Panc1 (cell line): ENCODE results near the gene ADAMTSL2. TPM values are rescaled to one million over a fixed set of nuclear protein-coding genes. Genes with fewer than 3 reads are reported as not detected.

Source experiments
- ATAC-seq: fragments of 200-7000 bp; cut with Tn5 transposase; 2 replicates; pipeline ENCODE4 v1.9.1; 2020; ENCODE audit warnings: mild to moderate bottlenecking, moderate library complexity
- BruUV-seq: library from RNA; stranded (reverse); fragments of 400-500 nt; replicated peaks from 2 replicates; lab custom pipeline; 2021; lab: Mats Ljungman, UMichigan
- CTCF ChIA-PET: fragments of 300-600 bp; sonication (Branson Sonifier 250); formaldehyde crosslinking; loops from one replicate; lab custom pipeline; 2022; ENCODE audit warnings: antibody characterized with exemption; lab: Charles Lee
- POLR2A ChIA-PET: fragments of 300-600 bp; sonication (Branson Sonifier 250); formaldehyde crosslinking; loops from one replicate; lab custom pipeline; 2022; ENCODE audit warnings: antibody characterized with exemption; lab: Charles Lee
- DNase-seq: peaks from one replicate; pipeline ENCODE4 v3.0.0-alpha.2; 2010; ENCODE audit warnings: low read depth, low spot score
- H3K27ac ChIP-seq: 2 replicates; pipeline ENCODE4 v1.5.1; 2011; ENCODE audit warnings: mild to moderate bottlenecking, low read length, inconsistent platforms
- H3K27me3 ChIP-seq: fragments of 200-500 bp; sonication (Bioruptor generic); 2 replicates; pipeline ENCODE4 v1.6.0; 2014; ENCODE audit warnings: low read length, inconsistent platforms; ENCODE audit not compliant: control insufficient read depth, insufficient read depth
- H3K36me3 ChIP-seq: fragments of 200-500 bp; sonication (Bioruptor generic); 2 replicates; pipeline ENCODE4 v1.5.1; 2014; ENCODE audit warnings: inconsistent platforms, mild to moderate bottlenecking, low read length, moderate library complexity; ENCODE audit not compliant: control insufficient read depth, insufficient read depth
- H3K4me1 ChIP-seq: 2 replicates; pipeline ENCODE4 v1.5.1; 2011; ENCODE audit warnings: inconsistent platforms, mild to moderate bottlenecking, low read length, moderate library complexity; ENCODE audit not compliant: control insufficient read depth, insufficient read depth
- H3K4me3 ChIP-seq, 2 experiments: 2 replicates each; pipeline ENCODE4 v1.5.1; 2011 to 2012; ENCODE audit warnings: low read depth in 2 of 2, low read length in 2 of 2, mild to moderate bottlenecking in 2 of 2, inconsistent platforms in 1 of 2, moderate library complexity in 1 of 2
- H3K9me3 ChIP-seq: fragments of 200-500 bp; sonication (Bioruptor generic); 2 replicates; pipeline ENCODE4 v1.5.1; 2014; ENCODE audit warnings: low read depth, mild to moderate bottlenecking, inconsistent platforms, low read length, moderate library complexity; ENCODE audit not compliant: control insufficient read depth, insufficient read depth
- POLR2AphosphoS5 ChIP-seq: IDR thresholded peaks from 2 replicates; pipeline ENCODE4 v1.6.1; 2012; ENCODE audit warnings: mild to moderate bottlenecking, low read depth, low read length, moderate library complexity
- SIN3A ChIP-seq: IDR thresholded peaks from 2 replicates; pipeline ENCODE4 v1.6.1; 2012; ENCODE audit warnings: low read depth, mild to moderate bottlenecking, low read length, moderate library complexity, borderline replicate concordance; ENCODE audit not compliant: insufficient read depth
- TCF7L2 ChIP-seq: IDR thresholded peaks from 2 replicates; pipeline ENCODE4 v1.6.1; 2011; ENCODE audit warnings: mild to moderate bottlenecking, low read depth, low read length, inconsistent platforms
- in situ Hi-C: cut with HindIII; loops from 2 replicates; pipeline ENCODE4 v1.10.0; 2016; ENCODE audit warnings: low sequenced_read_pairs, low pct_unique_long_range_greater_than_20kb
- intact Hi-C: fragments of 100-400 bp; cut with micrococcal nuclease; formaldehyde crosslinking; loops from one replicate; pipeline ENCODE4 v1.10.0; 2022; ENCODE audit not compliant: unreplicated experiment
- total RNA-seq: library from RNA; stranded (reverse); gene quantifications from one replicate; pipeline ENCODE4 v1.2.1, GENCODE V29; 2021; ENCODE audit not compliant: unreplicated experiment
- TF ChIP-seq, protein P1 (sequence below), 2 experiments: IDR thresholded peaks; 2 replicates each; pipeline ENCODE4 v1.6.1; 2011 to 2012; ENCODE audit warnings: low read depth in 2 of 2, control low read depth in 1 of 2, low read length in 1 of 2, mild to moderate bottlenecking in 1 of 2, moderate library complexity in 1 of 2; ENCODE audit not compliant: insufficient read depth in 1 of 2
- TF ChIP-seq, protein P2 (sequence below): fragments of 450-650 bp; IDR thresholded peaks from 2 replicates; pipeline ENCODE4 v1.5.1; 2017; ENCODE audit warnings: mild to moderate bottlenecking

ADAMTSL2 gene
- total RNA-seq, 1 experiment from 2014 or later, result 0.10 TPM

DNA sequence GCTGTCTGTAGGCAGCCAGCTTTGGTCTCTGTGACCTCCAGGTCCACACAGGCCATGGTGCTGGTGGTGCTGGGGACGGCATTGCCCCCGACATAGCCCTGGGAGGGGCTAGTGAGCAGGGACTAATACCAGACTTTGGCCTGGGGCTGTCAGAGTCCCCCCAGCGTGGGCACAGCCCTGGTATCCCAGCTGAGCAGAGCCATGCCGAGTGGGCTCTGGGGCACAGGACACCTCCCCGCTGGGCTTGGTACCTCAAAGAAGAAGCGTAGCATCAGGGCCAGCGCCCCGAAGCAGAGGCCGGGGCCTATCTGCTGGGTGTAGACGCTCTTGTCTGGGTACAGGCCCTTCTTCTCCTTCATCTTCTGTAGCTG is 19.3 kb upstream of the ADAMTSL2 start:
- POLR2A ChIA-PET, result no interaction called here
- Histone ChIP-seq H3K4me1 (peaks cover 3% of the 10 kb centered on the region; the same call in 1 of the 2 replicates), H3K27me3 (no peaks in the 10 kb centered on the region), H3K9me3 (no peaks in the 10 kb centered on the region), H3K4me3 (no peak overlapping the region), H3K27ac (no peak overlapping the region), H3K36me3 (no peaks in the 10 kb centered on the region)
- no peak for DNase-seq
- CTCF ChIA-PET, result no interaction called here
- TF ChIP-seq TCF7L2, result no peak
- TF ChIP-seq SIN3A, result no peak
- TF ChIP-seq, protein P1, sequence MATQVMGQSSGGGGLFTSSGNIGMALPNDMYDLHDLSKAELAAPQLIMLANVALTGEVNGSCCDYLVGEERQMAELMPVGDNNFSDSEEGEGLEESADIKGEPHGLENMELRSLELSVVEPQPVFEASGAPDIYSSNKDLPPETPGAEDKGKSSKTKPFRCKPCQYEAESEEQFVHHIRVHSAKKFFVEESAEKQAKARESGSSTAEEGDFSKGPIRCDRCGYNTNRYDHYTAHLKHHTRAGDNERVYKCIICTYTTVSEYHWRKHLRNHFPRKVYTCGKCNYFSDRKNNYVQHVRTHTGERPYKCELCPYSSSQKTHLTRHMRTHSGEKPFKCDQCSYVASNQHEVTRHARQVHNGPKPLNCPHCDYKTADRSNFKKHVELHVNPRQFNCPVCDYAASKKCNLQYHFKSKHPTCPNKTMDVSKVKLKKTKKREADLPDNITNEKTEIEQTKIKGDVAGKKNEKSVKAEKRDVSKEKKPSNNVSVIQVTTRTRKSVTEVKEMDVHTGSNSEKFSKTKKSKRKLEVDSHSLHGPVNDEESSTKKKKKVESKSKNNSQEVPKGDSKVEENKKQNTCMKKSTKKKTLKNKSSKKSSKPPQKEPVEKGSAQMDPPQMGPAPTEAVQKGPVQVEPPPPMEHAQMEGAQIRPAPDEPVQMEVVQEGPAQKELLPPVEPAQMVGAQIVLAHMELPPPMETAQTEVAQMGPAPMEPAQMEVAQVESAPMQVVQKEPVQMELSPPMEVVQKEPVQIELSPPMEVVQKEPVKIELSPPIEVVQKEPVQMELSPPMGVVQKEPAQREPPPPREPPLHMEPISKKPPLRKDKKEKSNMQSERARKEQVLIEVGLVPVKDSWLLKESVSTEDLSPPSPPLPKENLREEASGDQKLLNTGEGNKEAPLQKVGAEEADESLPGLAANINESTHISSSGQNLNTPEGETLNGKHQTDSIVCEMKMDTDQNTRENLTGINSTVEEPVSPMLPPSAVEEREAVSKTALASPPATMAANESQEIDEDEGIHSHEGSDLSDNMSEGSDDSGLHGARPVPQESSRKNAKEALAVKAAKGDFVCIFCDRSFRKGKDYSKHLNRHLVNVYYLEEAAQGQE (IDR thresholded peaks at IDR 0.05; ENCODE audit: insufficient read depth in 1 of 2, low read depth in 2 of 2, low read length in 1 of 2), result no peak
- no peak for TF ChIP-seq POLR2AphosphoS5
- TF ChIP-seq, protein P2, sequence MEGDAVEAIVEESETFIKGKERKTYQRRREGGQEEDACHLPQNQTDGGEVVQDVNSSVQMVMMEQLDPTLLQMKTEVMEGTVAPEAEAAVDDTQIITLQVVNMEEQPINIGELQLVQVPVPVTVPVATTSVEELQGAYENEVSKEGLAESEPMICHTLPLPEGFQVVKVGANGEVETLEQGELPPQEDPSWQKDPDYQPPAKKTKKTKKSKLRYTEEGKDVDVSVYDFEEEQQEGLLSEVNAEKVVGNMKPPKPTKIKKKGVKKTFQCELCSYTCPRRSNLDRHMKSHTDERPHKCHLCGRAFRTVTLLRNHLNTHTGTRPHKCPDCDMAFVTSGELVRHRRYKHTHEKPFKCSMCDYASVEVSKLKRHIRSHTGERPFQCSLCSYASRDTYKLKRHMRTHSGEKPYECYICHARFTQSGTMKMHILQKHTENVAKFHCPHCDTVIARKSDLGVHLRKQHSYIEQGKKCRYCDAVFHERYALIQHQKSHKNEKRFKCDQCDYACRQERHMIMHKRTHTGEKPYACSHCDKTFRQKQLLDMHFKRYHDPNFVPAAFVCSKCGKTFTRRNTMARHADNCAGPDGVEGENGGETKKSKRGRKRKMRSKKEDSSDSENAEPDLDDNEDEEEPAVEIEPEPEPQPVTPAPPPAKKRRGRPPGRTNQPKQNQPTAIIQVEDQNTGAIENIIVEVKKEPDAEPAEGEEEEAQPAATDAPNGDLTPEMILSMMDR, result no peak
- ATAC-seq, result no peak
- in situ Hi-C loops, result no loop called here
- no TSS peak for BruUV-seq
- intact Hi-C loops, result no loop called here

DNA sequence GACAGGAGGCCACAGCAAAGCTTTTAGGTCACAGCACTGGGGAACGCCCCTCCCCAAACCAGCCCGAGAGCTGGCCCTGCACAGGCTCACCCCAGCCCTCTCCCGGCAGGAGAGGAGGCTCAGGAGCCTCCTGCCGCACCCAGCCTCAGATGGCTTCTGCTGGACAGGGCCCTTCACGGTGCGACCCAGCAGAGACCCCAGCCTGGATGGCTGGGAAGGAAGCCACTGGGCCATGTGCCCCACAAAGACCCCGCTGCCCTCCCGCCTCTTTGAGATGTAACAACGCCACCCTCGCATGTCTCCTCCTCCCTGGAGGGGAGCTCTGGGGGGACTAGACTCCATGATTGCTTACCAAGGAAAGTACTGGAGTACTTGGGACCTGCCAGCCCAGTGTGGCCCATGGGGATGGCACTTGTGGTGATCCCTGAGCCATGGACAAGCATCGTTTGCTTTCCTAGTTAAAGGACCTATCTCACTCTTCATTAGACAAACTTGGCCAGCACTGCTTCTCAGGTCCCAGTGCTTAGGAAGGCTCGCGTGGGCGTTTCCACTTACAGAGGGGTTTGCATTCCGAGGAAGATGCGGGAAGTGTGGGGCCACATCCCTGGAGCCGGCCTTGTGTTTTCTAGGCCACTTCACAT is 18.8 kb upstream of the ADAMTSL2 start:
- intact Hi-C loops, result no loop called here
- Histone ChIP-seq H3K36me3 (no peaks in the 10 kb centered on the region), H3K27me3 (no peaks in the 10 kb centered on the region), H3K4me1 (no peaks in the 10 kb centered on the region; the same call in 1 of the 2 replicates), H3K4me3 (no peak overlapping the region), H3K9me3 (no peaks in the 10 kb centered on the region), H3K27ac (no peak overlapping the region)
- no TSS peak for BruUV-seq
- no peak for TF ChIP-seq POLR2AphosphoS5
- TF ChIP-seq, protein P1 (IDR thresholded peaks at IDR 0.05; ENCODE audit: insufficient read depth in 1 of 2, low read depth in 2 of 2, low read length in 1 of 2), result no peak
- no peak for TF ChIP-seq TCF7L2
- TF ChIP-seq, protein P2, result no peak
- TF ChIP-seq SIN3A, result no peak
- DNase-seq (no peak), ATAC-seq (no peak)
- in situ Hi-C loops, result no loop called here
- POLR2A ChIA-PET, result no interaction called here
- CTCF ChIA-PET, result no interaction called here
